NCI-H510A (cell line): ENCODE measurements around the gene LGALS8.

Experiments used
- DNase-seq: peaks from one replicate; lab custom pipeline; 2025; lab: John Stamatoyannopoulos, UW

The LGALS8 gene

GRCh38 chr1:236589531-236589930 is 65.7 kb downstream of the LGALS8 start:
- DNase-seq: no peak

DNA sequence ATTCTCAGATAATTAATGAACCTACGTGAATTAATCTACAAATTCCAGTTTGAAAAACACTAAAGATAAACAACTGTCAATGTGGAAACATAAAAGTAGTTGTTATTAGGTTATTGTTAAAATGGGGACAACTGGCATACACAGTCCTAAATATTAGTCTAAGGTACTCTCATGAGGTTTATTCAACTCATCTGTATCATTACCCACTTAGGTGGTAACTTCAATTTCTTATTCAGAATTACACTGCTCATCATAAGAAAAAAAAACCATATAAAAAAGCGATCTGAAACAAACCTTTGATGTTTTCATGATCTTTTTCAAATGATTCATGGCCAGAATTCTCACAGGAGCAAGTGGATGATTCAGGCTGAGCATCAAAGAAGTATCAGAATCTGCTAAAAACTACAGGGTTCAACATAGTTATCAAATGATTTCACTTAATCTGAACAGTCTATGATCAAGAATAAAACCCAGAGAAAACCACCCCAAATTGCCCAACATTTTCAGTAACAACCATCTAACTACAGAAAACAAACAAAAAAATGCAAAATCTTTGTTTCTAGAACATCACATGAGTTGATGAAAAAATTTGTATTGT is 66.9 kb downstream of the LGALS8 start:
- DNase-seq: no peak

- DNase-seq: no peak
Measured at GRCh38 chr1:236602171-236602570, 78.4 kb downstream of the LGALS8 start.
